Transverse colon (tissue), 4 donors: ENCODE measurements around the gene HOXA6.

Source experiments
- POLR2AphosphoS5 ChIP-seq, 3 donors: sonication (generic); formaldehyde crosslinking; IDR thresholded peaks; one replicate each; pipeline ENCODE4 v1.6.1; 2016; ENCODE audit warnings: antibody characterized with exemption in 3 of 3
- TF ChIP-seq, protein P1 (sequence below), 5 experiments: fragments of 200-600 bp in 3 of 5; fragments of 450-650 bp in 2 of 5; sonication (generic) in 3 of 5; IDR thresholded peaks; 1 replicate in 2 of 5; 2 replicates in 3 of 5; pipeline ENCODE4 v1.5.1; 2016 to 2017; ENCODE audit warnings: antibody characterized with exemption in 5 of 5, inconsistent platforms in 3 of 5, mild to moderate bottlenecking in 2 of 5, moderate library complexity in 1 of 5

DNA sequence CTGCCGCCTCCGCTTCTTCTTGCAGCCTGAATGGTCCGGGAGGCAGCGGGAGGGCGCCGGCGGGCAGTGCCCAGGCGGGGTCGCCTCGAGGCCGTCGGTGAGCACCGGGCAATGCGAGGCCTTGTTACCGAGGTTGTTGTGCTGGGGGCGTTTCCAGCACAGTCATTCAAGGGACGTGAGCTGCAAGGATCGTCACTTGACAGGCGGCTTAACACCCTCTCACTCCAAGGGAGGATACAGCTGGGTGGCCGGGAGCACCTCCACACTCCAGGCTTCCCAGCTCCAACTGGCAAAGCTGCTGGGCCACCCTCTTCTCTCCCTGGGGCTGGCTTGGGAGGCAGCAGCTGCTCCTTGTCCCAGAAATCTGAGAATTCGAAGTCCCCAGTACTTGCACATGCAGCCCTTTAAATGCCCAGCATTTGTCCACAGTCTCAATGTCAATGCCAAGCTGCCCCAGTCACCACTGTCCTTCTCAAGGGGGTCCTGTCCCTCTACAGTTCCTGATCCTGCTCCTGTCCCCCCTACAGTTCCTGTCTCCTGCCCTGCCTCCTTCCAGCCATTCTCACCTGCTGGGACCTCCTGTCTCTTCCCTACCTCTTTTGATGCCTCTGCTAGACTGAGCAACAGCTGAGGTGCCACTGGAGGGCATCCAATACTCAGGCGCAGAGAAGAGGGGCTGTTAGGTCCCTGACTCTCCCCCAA, 41.9 kb upstream of the HOXA6 start:
- TF ChIP-seq, protein P1, sequence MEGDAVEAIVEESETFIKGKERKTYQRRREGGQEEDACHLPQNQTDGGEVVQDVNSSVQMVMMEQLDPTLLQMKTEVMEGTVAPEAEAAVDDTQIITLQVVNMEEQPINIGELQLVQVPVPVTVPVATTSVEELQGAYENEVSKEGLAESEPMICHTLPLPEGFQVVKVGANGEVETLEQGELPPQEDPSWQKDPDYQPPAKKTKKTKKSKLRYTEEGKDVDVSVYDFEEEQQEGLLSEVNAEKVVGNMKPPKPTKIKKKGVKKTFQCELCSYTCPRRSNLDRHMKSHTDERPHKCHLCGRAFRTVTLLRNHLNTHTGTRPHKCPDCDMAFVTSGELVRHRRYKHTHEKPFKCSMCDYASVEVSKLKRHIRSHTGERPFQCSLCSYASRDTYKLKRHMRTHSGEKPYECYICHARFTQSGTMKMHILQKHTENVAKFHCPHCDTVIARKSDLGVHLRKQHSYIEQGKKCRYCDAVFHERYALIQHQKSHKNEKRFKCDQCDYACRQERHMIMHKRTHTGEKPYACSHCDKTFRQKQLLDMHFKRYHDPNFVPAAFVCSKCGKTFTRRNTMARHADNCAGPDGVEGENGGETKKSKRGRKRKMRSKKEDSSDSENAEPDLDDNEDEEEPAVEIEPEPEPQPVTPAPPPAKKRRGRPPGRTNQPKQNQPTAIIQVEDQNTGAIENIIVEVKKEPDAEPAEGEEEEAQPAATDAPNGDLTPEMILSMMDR (IDR thresholded peaks at IDR 0.05), result no peak
- peak; percentile 63 to 88 (median 82) for TF ChIP-seq POLR2AphosphoS5 (IDR thresholded peaks at IDR 0.05)
